MM.1S (cell line): ENCODE data around the gene SH3PXD2A.

ENCODE experiments used
- DNase-seq: peaks from one replicate; pipeline ENCODE4 v3.0.0-alpha.2; 2015
- H2AFZ ChIP-seq: fragments of 300-600 bp; sonication (generic); 2 replicates; pipeline ENCODE4 v1.6.0; 2016; ENCODE audit warnings: antibody characterized with exemption, low read length
- H3F3A ChIP-seq: fragments of 300-600 bp; sonication (generic); 2 replicates; pipeline ENCODE4 v1.6.1; 2016; ENCODE audit warnings: mild to moderate bottlenecking, antibody characterized with exemption, low read length, moderate library complexity, mixed read lengths; ENCODE audit not compliant: insufficient read depth
- H3K27ac ChIP-seq: fragments of 300-600 bp; sonication (generic); 2 replicates; pipeline ENCODE4 v1.5.1; 2016; ENCODE audit warnings: mild to moderate bottlenecking, low read length
- H3K27me3 ChIP-seq: fragments of 300-600 bp; sonication (generic); replicated peaks from 2 replicates; pipeline ENCODE4 v1.6.0; 2016; ENCODE audit warnings: low read length; ENCODE audit not compliant: insufficient read depth
- H3K36me3 ChIP-seq: fragments of 300-600 bp; sonication (generic); replicated peaks from 2 replicates; pipeline ENCODE4 v1.6.1; 2016; ENCODE audit warnings: mild to moderate bottlenecking, low read length, mixed read lengths; ENCODE audit not compliant: insufficient read depth
- H3K4me1 ChIP-seq: fragments of 300-600 bp; sonication (generic); 2 replicates; pipeline ENCODE4 v1.6.1; 2016; ENCODE audit warnings: low read length, mixed read lengths
- H3K4me2 ChIP-seq: fragments of 300-600 bp; sonication (generic); 2 replicates; pipeline ENCODE4 v1.6.0; 2016; ENCODE audit warnings: low read depth, low read length
- H3K4me3 ChIP-seq: fragments of 300-600 bp; sonication (generic); 2 replicates; pipeline ENCODE4 v1.5.1; 2016; ENCODE audit warnings: low read length, mixed read lengths
- H3K79me2 ChIP-seq: fragments of 300-600 bp; sonication (generic); 2 replicates; pipeline ENCODE4 v1.6.1; 2016; ENCODE audit warnings: mixed run types, low read length, mixed read lengths
- H3K9ac ChIP-seq: fragments of 300-600 bp; sonication (generic); 2 replicates; pipeline ENCODE4 v1.6.1; 2016; ENCODE audit warnings: low read length, mixed read lengths
- H3K9me2 ChIP-seq: fragments of 300-600 bp; sonication (generic); replicated peaks from 2 replicates; pipeline ENCODE4 v1.6.1; 2016; ENCODE audit warnings: mild to moderate bottlenecking, low read length, mixed read lengths; ENCODE audit not compliant: insufficient read depth
- H3K9me3 ChIP-seq: fragments of 300-600 bp; sonication (generic); replicated peaks from 2 replicates; pipeline ENCODE4 v1.6.1; 2016; ENCODE audit warnings: mild to moderate bottlenecking, low read length, mixed read lengths; ENCODE audit not compliant: insufficient read depth
- H4K20me1 ChIP-seq: fragments of 300-600 bp; sonication (generic); 2 replicates; pipeline ENCODE4 v1.6.1; 2016; ENCODE audit warnings: mild to moderate bottlenecking, low read length, moderate library complexity, mixed read lengths; ENCODE audit not compliant: insufficient read depth
- CTCF ChIP-seq: fragments of 300-600 bp; sonication (generic); IDR thresholded peaks from 2 replicates; pipeline ENCODE4 v1.5.1; 2016; ENCODE audit warnings: antibody characterized with exemption, low read length, mixed read lengths
- EZH2 ChIP-seq: fragments of 300-600 bp; sonication (generic); optimal IDR thresholded peaks from 2 replicates; pipeline ENCODE3; 2017; ENCODE audit warnings: low read depth, mild to moderate bottlenecking, antibody characterized with exemption, low read length, mixed read lengths
- EZH2phosphoT487 ChIP-seq: fragments of 300-600 bp; sonication (generic); IDR thresholded peaks from 2 replicates; pipeline ENCODE4 v1.6.1; 2018; ENCODE audit warnings: antibody characterized with exemption, low read length

Gene SH3PXD2A

GRCh38 chr10:103545366-103545765, 310.0 kb downstream of the SH3PXD2A start:
- Histone ChIP-seq H3K79me2 (no peaks in the 10 kb centered on the region), H3K4me3 (no peak overlapping the region), H2AFZ (no peak overlapping the region), H3K9me3 (no peaks in the 10 kb centered on the region), H3K27me3 (no peaks in the 10 kb centered on the region), H3K4me2 (peak overlapping the region; percentile 6; the same call in 1 of the 2 replicates), H3F3A (0 out of 2 replicates have a peak, but pooled peaks cover 5% of the 10 kb centered on the region), H3K9me2 (no peaks in the 10 kb centered on the region), H4K20me1 (no peaks in the 10 kb centered on the region), H3K9ac (no peak overlapping the region), H3K36me3 (no peaks in the 10 kb centered on the region), H3K27ac (peak overlapping the region; percentile 8; the same call in 1 of the 2 replicates), H3K4me1 (peaks cover 28% of the 10 kb centered on the region)
- TF ChIP-seq EZH2phosphoT487 (no peak), CTCF (no peak), EZH2 (no peak)
- no peak for DNase-seq

- H3K27ac ChIP-seq = no peak overlapping the region
- H3F3A ChIP-seq = 0 out of 2 replicates have a peak, but pooled peaks cover 5% of the 10 kb centered on the region
- DNase-seq = no peak
- H2AFZ ChIP-seq = no peak overlapping the region
- no peaks in the 10 kb centered on the region for H4K20me1 ChIP-seq
- no peaks in the 10 kb centered on the region for H3K27me3 ChIP-seq
- no peaks in the 10 kb centered on the region for H3K36me3 ChIP-seq
- no peak overlapping the region for H3K9ac ChIP-seq
- H3K4me1 ChIP-seq = peaks cover 28% of the 10 kb centered on the region
- H3K9me2 ChIP-seq = no peaks in the 10 kb centered on the region
- H3K79me2 ChIP-seq = no peaks in the 10 kb centered on the region
- no peak overlapping the region for H3K4me3 ChIP-seq
- no peaks in the 10 kb centered on the region for H3K9me3 ChIP-seq
- no peak overlapping the region for H3K4me2 ChIP-seq
- TF ChIP-seq CTCF = no peak
- TF ChIP-seq EZH2phosphoT487 = no peak
- no peak for TF ChIP-seq EZH2
Observed at GRCh38 chr10:103544657-103545310, 310.6 kb downstream of the SH3PXD2A start.
